TTC549 (cell line): ENCODE results near the gene AUTS2.
"Not testable (repeated sequence)": the region's sequence is repeated elsewhere in the genome, so short reads cannot be mapped to it uniquely, and the experiment has no call there.

Source experiments
- FAIRE-seq: peaks from 2 replicates; lab custom pipeline; 2012; peaks lifted over from hg19 to GRCh38; lab: Jason Lieb, UNC

AUTS2 gene

GRCh38 chr7:70790215-70791073 is 1192.2 kb downstream of the AUTS2 start:
- FAIRE-seq, result no peak

DNA sequence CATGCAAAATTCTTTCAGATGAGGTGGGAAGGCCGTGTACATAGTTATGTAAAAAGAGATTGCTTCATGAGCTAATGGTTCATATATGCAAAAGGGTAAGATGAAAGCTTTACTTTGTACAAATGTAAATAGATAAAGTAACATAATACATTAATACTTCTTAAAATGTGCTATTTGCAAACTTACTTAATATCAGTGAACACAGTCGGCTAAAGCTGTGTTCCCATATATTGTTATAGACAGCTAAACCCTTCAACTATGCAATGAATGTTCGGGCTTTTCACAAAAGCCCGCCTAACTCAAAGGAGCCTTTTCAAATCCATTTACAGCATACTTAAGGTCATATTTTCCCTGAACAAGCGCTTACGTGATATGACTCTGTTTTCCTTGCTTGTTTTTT is 1193.1 kb downstream of the AUTS2 start:
- no peak for FAIRE-seq

- no peak for FAIRE-seq
These were observed 1194.8 kb downstream of the AUTS2 start for GRCh38 chr7:70793060-70793459.

DNA sequence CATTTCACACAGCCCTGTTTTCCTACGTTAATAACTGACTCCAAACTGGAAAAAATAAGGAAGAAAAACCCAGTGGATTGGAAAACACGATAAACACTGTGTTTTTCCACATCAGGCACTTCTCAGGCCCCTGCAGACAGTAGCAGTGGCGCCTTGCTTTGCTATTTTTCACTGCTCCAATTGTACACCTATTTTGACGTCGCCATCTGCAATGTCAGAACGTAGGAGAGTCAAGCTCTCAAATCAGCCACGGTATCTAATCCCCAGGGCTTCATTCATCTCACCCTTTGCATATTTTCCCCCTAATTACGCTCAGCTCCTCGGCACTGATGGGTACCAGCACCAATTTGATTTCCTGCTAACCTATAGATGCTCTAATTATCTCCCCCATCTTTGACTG is 1195.5 kb downstream of the AUTS2 start:
- no peak for FAIRE-seq

DNA sequence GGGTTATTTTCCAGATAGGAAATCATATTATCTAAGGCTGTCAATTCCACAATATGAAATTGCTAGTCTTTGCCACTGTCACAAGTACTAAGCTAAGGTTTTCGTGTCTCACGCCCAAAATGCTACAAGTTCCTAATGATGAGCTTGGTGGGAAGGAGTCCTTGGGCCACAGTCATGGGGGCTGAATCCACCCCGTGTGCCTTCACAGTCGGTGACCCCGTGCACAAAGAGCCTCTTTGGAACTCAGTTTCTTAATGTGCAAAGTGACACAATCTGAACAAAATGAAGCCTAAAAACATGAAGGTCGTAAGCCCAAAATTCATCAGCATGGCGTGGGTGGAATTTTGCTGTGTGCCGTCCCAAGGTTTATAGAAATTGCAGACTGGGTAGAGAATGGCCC is 1196.7 kb downstream of the AUTS2 start:
- FAIRE-seq, result no peak

- no peak for FAIRE-seq
These were observed 1197.7 kb downstream of the AUTS2 start for GRCh38 chr7:70795948-70796347.

- FAIRE-seq, result no peak
These were observed 1198.8 kb downstream of the AUTS2 start for GRCh38 chr7:70797109-70797514.

DNA sequence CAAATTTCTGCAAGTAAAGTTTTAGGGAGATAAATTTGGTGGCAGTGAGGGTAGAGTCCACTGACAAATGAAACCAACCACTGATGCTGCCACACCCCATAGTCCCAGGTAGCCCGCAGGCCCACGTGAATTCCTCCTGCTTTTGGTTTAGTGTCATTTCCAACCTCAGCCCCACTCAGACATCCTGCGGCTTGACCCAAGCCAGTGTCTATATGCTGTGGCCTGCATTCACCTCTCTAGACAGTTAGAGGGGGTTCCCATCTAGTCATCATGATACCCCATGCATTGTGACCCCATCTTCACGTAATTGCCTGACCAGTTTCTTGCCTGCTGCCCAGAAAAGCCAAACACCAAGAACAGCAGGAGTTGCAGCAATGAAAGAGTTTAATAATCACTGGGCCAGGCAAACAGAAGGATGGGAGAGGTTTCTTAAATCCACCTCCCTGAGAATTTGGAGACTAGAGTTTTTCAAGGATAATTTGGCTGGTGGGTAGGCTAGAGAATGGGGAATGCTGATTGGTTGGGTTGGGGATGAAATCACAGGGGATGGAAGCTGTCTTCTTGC is 1201.6 kb downstream of the AUTS2 start:
- FAIRE-seq, result no peak

GRCh38 chr7:70805360-70805759 is 1207.1 kb downstream of the AUTS2 start:
- FAIRE-seq, result no peak

GRCh38 chr7:70807650-70808049 is 1209.4 kb downstream of the AUTS2 start:
- FAIRE-seq, result no peak

GRCh38 chr7:70808876-70809275 is 1210.6 kb downstream of the AUTS2 start:
- no peak for FAIRE-seq

DNA sequence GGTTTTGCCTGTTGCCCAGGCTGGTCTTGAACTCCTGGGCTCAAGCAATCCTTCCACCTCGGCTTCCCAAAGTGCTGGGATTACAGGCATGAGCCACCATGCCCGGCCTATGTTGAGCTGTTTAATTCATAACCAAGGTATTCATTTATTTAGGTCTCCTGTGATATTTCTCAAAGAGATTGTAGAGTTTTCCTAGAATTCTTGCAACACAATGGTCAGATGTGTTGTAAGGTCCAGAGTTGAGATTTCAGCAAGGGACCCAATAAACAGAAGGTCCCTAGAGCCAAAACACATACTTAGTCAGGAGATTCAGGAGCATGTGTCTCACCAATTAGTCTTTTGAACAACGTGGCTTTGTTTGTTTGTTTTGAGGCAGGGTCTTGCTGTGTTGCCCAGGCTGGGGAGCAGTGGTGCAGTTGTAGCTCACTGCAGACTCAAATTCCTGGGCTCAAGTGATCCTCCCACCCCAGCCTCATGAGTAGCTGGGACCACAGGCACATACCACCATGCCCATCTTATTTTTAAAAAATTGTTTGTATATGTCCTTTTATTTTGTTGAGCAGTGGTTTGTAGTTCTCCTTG is 1212.4 kb downstream of the AUTS2 start:
- FAIRE-seq, result no peak

- FAIRE-seq, result no peak
These were observed 1214.2 kb downstream of the AUTS2 start for GRCh38 chr7:70812511-70812910.

GRCh38 chr7:70822490-70822889 is 1224.2 kb downstream of the AUTS2 start:
- FAIRE-seq, result not testable (repeated sequence)

- no peak for FAIRE-seq
These were observed 1231.2 kb downstream of the AUTS2 start for GRCh38 chr7:70829221-70830059.

DNA sequence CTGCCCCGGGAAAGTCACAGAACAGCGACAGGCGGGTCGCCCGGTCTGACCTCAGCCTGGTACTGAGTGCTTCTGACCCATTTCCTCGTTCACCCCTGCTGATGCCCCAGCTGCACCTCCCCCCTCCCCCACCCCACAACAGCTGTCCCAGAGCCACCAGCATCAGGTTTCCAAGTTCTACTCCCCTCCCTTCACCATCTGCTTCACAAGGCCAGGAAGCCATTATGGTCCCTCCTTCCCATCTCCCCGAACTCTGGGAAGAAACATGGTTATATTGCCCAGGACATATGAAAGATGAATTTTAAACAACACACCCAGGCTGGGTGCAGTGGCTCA is 1231.8 kb downstream of the AUTS2 start:
- FAIRE-seq, result no peak

GRCh38 chr7:70830426-70830825 is 1232.2 kb downstream of the AUTS2 start:
- no peak for FAIRE-seq

DNA sequence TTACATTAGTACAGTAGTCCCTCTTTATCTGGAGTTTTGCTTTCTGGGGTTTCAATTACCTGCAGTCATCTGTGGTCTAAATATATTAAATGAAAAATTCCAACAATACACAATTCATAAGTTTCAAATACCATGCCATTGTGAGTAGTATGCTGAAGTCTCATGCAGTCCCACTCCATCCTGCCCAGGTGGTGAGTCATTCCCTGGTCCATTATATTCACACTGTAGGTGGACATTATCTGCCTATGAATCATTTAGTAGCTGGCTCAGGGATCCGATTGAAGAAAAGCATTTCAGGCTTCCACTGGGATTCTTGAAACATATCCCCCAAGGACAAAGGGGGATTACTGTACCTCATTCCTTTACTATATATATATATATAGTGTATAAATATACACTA is 1235.5 kb downstream of the AUTS2 start:
- FAIRE-seq, result no peak

DNA sequence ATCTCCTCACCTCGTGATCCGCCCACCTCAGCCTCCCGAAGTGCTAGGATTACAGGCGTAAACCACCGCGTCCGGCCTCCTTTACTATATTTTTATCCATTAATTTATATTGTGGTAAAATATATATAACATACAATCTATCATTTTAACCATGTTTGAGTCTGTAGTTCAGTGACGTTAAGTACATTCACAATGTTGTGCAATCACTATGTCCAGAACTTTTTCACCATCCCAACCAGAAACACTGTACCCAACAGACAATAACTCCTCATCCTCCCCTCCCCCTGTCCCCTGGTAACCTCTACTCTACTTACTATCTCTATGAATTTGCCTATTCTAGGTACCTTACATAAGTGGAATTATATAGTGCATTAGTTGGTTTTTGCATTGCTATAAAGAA is 1236.1 kb downstream of the AUTS2 start:
- no peak for FAIRE-seq

GRCh38 chr7:70835658-70836057 is 1237.4 kb downstream of the AUTS2 start:
- no peak for FAIRE-seq

DNA sequence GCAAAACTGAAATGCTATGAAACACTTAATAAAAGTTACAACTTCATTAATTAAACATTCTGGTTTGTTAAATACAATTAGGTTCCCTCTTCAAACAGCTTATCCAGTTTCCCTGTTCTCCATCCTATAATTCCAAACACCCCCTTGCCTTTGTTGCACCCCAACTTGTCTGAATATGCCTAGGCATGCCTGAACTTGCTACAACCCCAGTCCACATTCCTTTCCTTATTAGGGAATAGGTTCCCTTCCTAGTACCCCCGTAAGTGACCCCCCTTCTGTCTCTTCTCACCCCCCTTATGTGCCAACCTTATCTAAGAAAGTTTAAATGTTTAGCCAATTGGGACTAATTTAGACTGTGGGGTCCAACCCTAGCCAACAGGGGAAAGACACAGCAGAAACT is 1238.0 kb downstream of the AUTS2 start:
- FAIRE-seq, result no peak

DNA sequence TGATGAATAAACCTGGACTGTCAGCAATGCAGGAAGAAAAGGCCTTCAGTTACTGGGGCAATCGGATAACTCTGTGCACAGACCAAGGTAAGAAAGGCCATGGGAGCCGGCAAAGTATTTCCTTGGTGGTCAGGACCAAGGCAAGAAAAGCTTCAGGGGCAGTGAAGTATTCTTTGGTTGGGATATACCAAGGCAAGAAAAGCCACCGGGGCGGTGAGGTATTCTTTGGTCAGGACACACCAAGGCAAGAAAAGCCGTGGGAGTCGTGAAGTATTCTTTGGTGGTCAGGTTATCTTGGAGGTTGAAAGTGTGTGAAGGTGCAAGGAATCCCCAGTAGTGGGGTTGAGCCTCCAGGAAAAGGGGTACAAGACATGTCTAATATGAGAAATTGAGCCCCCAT is 1238.7 kb downstream of the AUTS2 start:
- FAIRE-seq, result no peak

DNA sequence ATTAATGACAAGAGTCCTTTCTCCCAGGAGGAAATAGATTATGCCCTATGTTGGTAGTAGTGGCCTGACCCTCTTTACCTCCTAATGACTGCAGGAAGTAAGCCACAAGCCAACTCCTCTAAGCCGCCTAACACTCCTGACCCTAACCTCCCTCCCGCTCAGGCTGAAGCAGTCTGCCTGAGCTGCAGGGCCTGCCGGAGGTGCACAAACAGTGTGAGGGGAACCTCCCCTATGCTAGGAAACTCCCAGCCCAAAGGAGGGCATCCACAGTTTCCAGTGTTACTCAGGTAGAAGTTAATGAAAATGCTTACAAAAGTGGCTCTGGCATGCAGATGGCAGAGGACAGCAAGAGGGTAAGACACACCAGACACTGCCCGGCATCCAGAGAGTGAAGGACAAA is 1239.3 kb downstream of the AUTS2 start:
- FAIRE-seq, result no peak
